Measurements from ENCODE around the gene MYOM1.

DNA sequence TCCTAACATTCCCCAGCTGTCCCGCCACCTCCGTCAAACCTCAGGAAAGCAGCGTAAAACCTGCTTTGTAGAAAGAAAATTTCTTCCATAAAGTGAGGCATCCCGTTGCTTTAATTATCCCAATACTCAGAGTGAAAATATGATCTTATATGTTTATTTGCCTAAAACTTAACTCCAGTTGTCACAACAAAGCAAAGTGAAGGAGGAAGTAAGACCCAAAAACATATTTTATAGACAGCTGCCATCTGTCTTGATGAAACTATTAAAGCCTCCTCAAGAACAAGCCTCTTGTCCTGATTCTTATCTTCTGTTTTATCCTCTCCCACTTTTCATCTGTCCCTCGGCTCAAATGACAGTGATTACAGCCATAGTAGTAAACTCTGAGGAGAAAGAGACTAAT, 177.9 kb downstream of the MYOM1 start:
- TF ChIP-seq, protein P1, sequence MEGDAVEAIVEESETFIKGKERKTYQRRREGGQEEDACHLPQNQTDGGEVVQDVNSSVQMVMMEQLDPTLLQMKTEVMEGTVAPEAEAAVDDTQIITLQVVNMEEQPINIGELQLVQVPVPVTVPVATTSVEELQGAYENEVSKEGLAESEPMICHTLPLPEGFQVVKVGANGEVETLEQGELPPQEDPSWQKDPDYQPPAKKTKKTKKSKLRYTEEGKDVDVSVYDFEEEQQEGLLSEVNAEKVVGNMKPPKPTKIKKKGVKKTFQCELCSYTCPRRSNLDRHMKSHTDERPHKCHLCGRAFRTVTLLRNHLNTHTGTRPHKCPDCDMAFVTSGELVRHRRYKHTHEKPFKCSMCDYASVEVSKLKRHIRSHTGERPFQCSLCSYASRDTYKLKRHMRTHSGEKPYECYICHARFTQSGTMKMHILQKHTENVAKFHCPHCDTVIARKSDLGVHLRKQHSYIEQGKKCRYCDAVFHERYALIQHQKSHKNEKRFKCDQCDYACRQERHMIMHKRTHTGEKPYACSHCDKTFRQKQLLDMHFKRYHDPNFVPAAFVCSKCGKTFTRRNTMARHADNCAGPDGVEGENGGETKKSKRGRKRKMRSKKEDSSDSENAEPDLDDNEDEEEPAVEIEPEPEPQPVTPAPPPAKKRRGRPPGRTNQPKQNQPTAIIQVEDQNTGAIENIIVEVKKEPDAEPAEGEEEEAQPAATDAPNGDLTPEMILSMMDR (IDR thresholded peaks at IDR 0.05), result no peak
- no peak for TF ChIP-seq POLR2A (IDR thresholded peaks at IDR 0.05)

Data from Peyer's patch (tissue), 4 donors.